ENCODE results near the gene RPL7A. TPM values are rescaled to one million over a fixed set of nuclear protein-coding genes. Genes with fewer than 3 reads are reported as not detected.

Gene RPL7A
- total and polyA plus RNA-seq, 2 of the 4 experiments (the other 2 are of a cell fraction), result 3,220 to 4,096 TPM

GRCh38 chr9:133344979-133345378 is 3.0 kb upstream of the RPL7A start:
- no peaks in the 10 kb centered on the region for H3K27me3 ChIP-seq (ENCODE audit: control insufficient read depth, insufficient read depth, low read length)
- no peak overlapping the region for H2AFZ ChIP-seq (replicated peaks; ENCODE audit: low read length, poor library complexity)
- no peak overlapping the region for H2AK9ac ChIP-seq (replicated peaks; ENCODE audit: low read depth, low read length, poor library complexity)
- H3K56ac ChIP-seq (ENCODE audit: extremely low read depth, insufficient read depth, low read length), result no peak overlapping the region
- H4K5ac ChIP-seq (ENCODE audit: low read depth, low read length), result no peak overlapping the region
- WGBS, 2 experiments (ENCODE audit: extremely low coverage in 2 of 2, insufficient read length in 1 of 2), result 94% methylated on average over 8 of the region's 12 CpGs; no CpG with 5 or more reads in 1 of the 2 experiments
- in situ Hi-C loops (cut with MboI; ENCODE audit: low sequenced_read_pairs) (no loop called here), intact Hi-C loops (cut with micrococcal nuclease) (no loop called here), dilution Hi-C loops (cut with HindIII; ENCODE audit: low sequenced_read_pairs, unreplicated experiment) (no loop called here)
- no peak overlapping the region for H2BK20ac ChIP-seq (ENCODE audit: low read depth, low read length)
- H3K14ac ChIP-seq (replicated peaks; ENCODE audit: low read depth, low read length), result no peak overlapping the region
- POLR2A ChIA-PET (ENCODE audit: unreplicated experiment), result no interaction called here
- H3K23ac ChIP-seq (ENCODE audit: low read depth, low read length), result no peak overlapping the region
- no TSS peak for BruUV-seq (replicated peaks)
- ATAC-seq (ENCODE audit: low read depth) (no peak), DNase-seq (no peak)
- no peak overlapping the region for H3K4ac ChIP-seq (ENCODE audit: low read depth, low read length)
- TF ChIP-seq NFE2L2 (IDR thresholded peaks at IDR 0.05; ENCODE audit: low read depth, low read length), result no peak
- TF ChIP-seq RFX5 (IDR thresholded peaks at IDR 0.05; ENCODE audit: low read depth, low read length), result no peak
- TF ChIP-seq MXI1 (IDR thresholded peaks at IDR 0.05; ENCODE audit: borderline replicate concordance, low read depth, low read length), result no peak
- TF ChIP-seq FOS (IDR thresholded peaks at IDR 0.05; ENCODE audit: low read depth, low read length), result no peak
- no peak for TF ChIP-seq SMC3 (IDR thresholded peaks at IDR 0.05; ENCODE audit: low read depth, low read length)
- no peak for TF ChIP-seq BHLHE40 (IDR thresholded peaks at IDR 0.05; ENCODE audit: low read depth, low read length)
- no peak for TF ChIP-seq RAD21 (IDR thresholded peaks at IDR 0.05; ENCODE audit: low read length)
- TF ChIP-seq POLR2A (IDR thresholded peaks at IDR 0.05; ENCODE audit: low read depth, low read length), result no peak
- TF ChIP-seq MAFK (IDR thresholded peaks at IDR 0.05; ENCODE audit: low read depth, low read length), result no peak
- TF ChIP-seq CEBPB (IDR thresholded peaks at IDR 0.05; ENCODE audit: low read depth, low read length), result no peak
- no peak for TF ChIP-seq ELK1 (IDR thresholded peaks at IDR 0.05; ENCODE audit: borderline replicate concordance, low read depth, low read length)
- no peak overlapping the region for H4K8ac ChIP-seq (ENCODE audit: low read depth in 2 of 2, low read length in 2 of 2)
- CTCF ChIA-PET, result no interaction called here
- H3K79me1 ChIP-seq (ENCODE audit: low read depth in 1 of 2, low read length in 2 of 2), result peaks cover 26 to 59% of the 10 kb centered on the region in 2 experiments
- H3K9me1 ChIP-seq (ENCODE audit: insufficient read depth, low read length), result peaks cover 6% of the 10 kb centered on the region; the same call in 1 of the 2 replicates
- no peak overlapping the region for H3K18ac ChIP-seq (ENCODE audit: low read depth, low read length)
- no peak overlapping the region for H2AK5ac ChIP-seq (ENCODE audit: low read depth, low read length)
- H4K91ac ChIP-seq (ENCODE audit: insufficient read depth, low read depth, low read length), result no peak overlapping the region
- no peak overlapping the region for H3K4me3 ChIP-seq (ENCODE audit: insufficient read depth, low read depth, low read length)
- no peak overlapping the region for H2BK5ac ChIP-seq (ENCODE audit: low read depth, low read length, poor library complexity, severe bottlenecking)
- H3K36me3 ChIP-seq (ENCODE audit: control insufficient read depth, insufficient read depth, low read length), result peaks cover 66% of the 10 kb centered on the region
- peaks cover 15% of the 10 kb centered on the region for H3K4me1 ChIP-seq (ENCODE audit: control insufficient read depth, insufficient read depth, low read length)
- H3K9ac ChIP-seq (ENCODE audit: low read depth, low read length), result no peak overlapping the region
- H3K9me3 ChIP-seq (ENCODE audit: control insufficient read depth, insufficient read depth, low read length), result no peaks in the 10 kb centered on the region
- H3K4me2 ChIP-seq (ENCODE audit: low read depth, low read length), result no peak overlapping the region
- no peak overlapping the region for H2BK120ac ChIP-seq (ENCODE audit: low read depth, low read length)
- H3K27ac ChIP-seq (ENCODE audit: insufficient read depth, low read length), result no peak overlapping the region
- peaks cover 27% of the 10 kb centered on the region for H4K20me1 ChIP-seq (ENCODE audit: insufficient read depth, low read length)
- no peak overlapping the region for H2BK15ac ChIP-seq (ENCODE audit: low read depth, low read length)

All from IMR-90 (cell line).